Stimulated activated CD4-positive, alpha-beta T cell treated with anti-CD3 and anti-CD28 coated beads, Interleukin-2, amount 100 ng/mL, for 48 hours (primary cell): ENCODE measurements around the gene CDC6.

Source experiments
- DNase-seq, 2 donors: peaks; one replicate each; pipeline ENCODE4 v3.0.0-alpha.2; 2020

The CDC6 gene

GRCh38 chr17:40312131-40312731 is 24.6 kb downstream of the CDC6 start:
- DNase-seq, result no peak

DNA sequence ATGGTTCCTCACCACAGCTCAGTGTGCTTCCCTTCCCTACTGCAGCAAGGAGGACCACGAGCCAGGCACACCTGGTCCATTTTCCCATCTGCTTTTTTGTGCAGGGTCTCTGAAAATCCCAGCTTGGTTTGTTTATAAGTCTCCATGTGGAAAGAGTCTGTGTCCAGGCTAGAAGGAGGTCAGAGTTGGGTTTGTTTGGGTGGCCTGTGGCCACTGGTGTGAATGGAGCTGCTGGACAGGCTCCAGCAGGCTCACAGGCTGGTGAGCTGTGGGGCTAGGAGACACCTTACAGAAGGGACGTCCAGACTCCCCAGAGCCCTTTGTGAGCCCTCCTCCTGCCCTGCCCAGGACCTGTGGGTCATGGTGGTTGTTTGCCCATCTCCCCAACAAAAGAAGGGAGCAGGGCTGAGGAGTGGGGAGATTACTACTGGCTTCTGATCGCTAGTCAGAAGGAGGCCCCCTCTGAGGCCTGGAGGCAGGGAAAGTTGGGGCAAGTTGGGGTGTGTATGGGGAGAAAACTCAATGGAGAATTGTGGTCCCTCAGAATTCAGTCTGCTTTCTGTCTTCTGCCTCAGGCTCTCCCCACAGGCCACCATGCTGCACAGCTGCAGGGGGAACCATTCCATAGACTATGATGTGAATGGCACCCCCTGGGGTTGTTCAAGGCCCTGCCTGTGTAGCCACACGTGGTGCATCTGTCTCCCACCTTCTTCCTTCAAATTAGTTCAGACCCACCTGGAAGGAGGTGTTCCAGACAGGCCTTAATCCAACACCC is 25.4 kb downstream of the CDC6 start:
- no peak for DNase-seq

GRCh38 chr17:40313668-40314583 is 26.2 kb downstream of the CDC6 start:
- no peak for DNase-seq

DNA sequence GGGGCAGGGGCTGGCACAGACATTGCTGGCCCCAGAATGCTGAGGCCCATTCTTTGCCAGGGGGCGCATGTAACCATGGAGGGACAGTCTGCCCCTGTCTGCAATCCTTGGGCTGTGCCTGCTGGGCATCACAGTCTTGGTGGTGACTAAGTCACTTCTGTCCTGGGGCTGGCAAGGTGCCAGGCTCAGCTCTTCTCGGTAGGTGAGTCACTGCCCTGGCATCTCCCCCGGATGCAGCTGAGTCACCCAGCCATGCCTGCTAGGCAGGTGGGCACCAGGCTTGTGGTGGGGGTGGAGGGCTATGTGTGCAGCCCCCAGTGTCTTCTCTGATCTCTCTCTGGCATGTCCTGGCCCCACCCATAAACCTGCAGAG is 26.9 kb downstream of the CDC6 start:
- DNase-seq, result peak; percentile 71 to 75

DNA sequence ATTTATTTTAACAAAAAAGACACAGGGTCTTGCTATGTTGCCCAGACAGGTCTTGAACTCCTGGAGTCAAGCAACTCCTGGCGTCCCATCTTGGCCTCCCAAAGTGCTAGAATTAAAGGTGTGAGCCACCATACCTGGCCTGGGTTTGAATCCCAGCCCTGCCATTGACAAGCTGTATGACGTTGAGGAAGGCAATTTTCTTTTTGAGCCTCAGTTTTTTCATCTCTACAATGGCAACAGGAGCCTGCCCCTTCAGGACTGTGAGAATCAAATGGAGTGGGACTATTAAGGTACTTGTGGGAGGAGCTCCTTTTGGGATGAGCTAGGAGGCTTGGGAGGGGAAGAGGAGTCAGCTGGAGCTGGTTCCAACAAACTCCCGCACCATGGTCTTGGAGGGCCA is 27.5 kb downstream of the CDC6 start:
- no peak for DNase-seq

- no peak for DNase-seq
Observed at GRCh38 chr17:40315678-40316570, 28.2 kb downstream of the CDC6 start.

DNA sequence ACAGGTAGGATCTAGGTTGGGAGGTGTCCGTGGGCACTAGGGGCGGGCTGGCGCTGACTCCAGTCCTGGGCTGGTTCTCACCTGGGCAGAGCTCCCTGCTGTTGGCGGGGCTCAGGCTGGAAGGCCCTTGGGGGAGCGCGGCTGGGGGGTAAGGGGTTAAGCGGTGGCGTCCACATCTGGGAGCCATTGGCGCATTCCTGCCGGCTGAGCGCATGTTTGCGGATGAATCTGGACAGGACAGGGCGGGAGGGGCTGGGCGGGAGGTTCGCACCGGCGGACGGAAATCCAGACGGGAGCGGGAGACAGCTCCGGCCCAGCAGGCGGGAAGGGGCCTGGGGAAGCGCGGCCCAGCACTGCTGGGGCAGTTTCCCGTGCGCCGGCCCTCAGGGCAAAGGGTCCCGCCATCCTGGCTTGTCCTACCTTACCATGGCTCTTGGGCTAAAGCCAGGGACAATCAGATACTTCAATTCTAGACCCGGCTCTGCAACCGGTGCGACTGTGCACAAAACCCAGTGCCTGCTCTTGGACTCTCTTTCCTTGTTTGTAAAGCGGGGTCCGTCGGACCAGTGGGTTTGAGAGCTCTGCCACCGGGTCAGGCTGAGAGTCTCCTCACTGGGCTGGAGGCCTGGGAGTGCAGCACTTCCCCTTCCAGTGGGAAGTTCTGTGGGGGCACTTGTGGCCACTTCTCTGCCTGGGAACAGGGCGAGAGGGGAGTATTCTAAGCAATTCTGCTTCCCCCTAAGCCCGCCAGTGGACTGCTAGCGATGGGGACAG is 29.1 kb downstream of the CDC6 start:
- no peak for DNase-seq

- DNase-seq, result no peak
Observed at GRCh38 chr17:40317345-40317873, 29.7 kb downstream of the CDC6 start.

DNA sequence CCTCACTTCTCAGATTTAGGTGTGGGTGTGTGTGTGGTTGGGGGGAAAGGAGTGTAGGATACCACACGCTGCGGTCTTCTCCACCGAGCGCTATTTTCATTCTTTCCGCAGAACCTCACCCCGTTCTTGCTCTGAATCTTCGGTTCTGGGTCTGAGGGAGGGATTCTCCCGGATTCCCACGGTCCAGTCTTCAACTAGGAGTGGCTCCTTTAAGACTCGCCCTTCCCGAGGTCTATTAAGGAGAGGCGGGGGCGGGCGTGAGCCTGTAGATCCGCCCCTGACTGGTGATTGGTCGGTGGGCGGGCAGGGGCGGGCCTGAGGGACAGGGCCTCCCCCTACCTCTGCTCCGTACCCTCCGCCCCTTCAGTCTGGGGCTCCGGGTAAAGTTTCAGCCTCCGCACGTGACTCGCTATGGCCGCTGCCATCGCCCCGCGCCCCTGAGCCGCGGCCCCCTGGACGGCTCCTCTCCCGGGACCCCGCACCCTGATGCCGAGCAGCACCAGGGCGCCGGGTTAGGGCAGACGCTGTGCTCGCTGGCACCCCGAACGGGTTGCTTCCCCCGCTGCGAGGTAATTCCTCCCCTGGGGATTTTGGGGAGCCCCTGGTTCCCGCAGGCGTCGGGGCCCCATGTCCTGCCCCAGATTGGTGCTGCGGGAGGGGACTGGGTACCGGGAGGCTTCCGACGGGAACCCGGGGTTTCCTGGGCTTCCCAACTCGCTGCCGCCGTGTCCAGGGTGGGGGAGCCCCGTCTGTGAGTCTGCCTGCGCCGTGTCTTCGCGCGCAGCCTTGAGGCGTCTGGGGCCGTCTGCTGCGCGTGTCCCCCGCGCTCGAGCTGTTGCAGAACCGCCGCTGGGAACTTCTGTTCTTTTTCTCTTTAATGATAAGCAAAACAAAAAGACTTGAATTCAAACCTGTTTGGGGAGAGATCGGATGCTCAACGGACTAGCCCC is 30.5 kb downstream of the CDC6 start:
- DNase-seq, result peak; percentile 84 to 91

DNA sequence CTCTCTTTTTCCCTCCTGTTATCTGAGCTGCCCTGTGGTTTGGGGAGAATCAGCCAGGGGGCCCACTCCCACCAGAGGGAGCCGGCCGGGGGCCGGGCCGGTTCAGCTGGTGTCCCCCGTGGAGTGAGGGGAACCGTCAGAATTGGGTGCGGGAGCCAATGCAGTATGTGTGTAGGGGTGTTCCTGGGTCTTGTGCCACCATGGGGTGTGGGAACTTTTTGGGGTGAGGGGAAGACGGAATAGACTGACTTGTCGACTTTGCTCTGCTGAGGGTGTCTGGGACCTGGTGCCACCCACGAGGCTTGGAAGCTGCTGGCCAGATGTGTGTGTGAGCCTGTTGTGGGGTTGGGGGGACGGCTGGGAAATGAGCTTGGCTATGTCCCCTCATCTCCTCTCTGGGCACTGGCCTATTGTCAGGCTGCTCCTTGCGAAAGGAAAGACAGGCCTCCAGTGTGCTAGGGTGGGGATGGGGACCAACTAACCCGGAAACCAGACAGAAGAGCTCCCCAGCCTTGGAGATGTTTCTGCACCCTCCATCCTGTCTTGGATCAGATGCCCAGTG is 31.2 kb downstream of the CDC6 start:
- no peak for DNase-seq

- peak in 1 of 2 donors; percentile 43 for DNase-seq
Observed at GRCh38 chr17:40319651-40320540, 32.2 kb downstream of the CDC6 start.

DNA sequence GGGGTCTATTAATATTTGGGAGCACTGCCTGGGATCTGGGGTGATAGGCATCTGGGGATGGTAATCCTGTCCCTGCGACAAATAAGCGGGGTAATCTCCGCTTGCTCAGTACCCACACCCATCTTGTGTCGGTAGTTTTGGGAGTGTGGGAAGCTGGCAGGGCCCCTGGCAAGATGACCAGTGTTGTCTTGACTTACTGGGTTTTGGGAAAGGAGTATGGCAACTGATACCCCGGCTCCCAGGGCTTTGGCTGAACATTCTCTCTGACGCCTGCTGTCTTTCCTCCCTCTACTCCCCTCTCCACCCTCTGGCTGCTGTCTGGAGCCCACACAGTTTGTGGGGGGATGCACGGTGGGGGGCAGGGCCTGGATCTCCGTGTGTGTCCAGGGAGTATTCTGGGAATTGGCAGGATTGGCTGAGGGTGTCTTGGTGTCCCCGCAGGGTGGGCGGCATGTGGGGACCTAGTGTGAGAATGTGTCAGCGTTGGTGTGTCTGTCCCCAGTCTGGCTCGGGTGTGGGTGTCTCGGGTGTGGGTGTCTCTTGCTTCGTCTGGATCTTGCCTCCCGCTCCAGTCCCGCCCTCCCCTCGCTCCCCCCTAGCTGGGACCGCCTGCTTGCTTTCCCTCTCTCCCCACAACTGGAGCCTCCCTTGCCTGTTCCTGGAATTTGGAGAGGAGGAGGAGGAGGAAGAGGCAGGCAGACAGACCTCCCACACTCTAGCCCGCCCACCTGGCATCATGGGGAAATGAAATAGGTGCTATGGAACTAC is 33.3 kb downstream of the CDC6 start:
- no peak for DNase-seq

DNA sequence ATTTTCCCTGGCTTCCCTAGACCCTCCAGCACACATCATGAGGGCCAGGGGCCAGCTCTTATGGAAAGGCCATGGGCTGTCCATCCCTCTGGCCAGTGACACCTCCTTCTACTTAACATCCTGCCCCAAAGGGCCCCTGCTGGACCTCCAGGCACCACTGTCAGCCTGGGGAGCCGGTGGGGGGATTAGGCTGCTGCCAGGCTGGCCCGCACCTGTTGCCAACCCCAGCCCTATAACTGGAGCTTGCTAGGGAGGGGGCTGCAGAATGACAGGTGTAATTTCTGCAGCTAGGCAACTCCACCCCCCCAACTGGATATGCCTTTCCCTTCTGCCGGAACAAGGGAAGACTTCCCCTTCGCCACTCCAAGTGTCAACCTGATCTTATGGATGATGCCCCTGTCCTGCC is 33.8 kb downstream of the CDC6 start:
- no peak for DNase-seq

- DNase-seq, result no peak
Observed at GRCh38 chr17:40321961-40322357, 34.3 kb downstream of the CDC6 start.

- peak; percentile 72 to 77 for DNase-seq
Observed at GRCh38 chr17:40322358-40323315, 35.0 kb downstream of the CDC6 start.
